GM18511 (cell line): ENCODE measurements around the gene LIFR.
"Not testable (repeated sequence)": the region's sequence is repeated elsewhere in the genome, so short reads cannot be mapped to it uniquely, and the experiment has no call there.

Source experiments
- ATAC-seq: cut with Tn5 transposase; IDR thresholded peaks from one replicate; pipeline ENCODE4 v1.9.1; 2021; ENCODE audit warnings: mild to moderate bottlenecking, moderate library complexity; ENCODE audit not compliant: unreplicated experiment

LIFR gene

GRCh38 chr5:38524022-38524421, 32.4 kb downstream of the LIFR start:
- no peak for ATAC-seq

- ATAC-seq, result no peak
Observed at GRCh38 chr5:38519476-38519875, 37.0 kb downstream of the LIFR start.

- ATAC-seq, result no peak
Observed at GRCh38 chr5:38518341-38518740, 38.1 kb downstream of the LIFR start.

- ATAC-seq, result not testable (repeated sequence)
Observed at GRCh38 chr5:38516649-38517048, 39.8 kb downstream of the LIFR start.

- ATAC-seq, result no peak
Observed at GRCh38 chr5:38515646-38516045, 40.8 kb downstream of the LIFR start.

GRCh38 chr5:38515092-38515491, 41.4 kb downstream of the LIFR start:
- ATAC-seq, result no peak

- ATAC-seq, result no peak
Observed at GRCh38 chr5:38509185-38509584, 47.3 kb downstream of the LIFR start.

- ATAC-seq, result no peak
Observed at GRCh38 chr5:38506302-38506701, 50.1 kb downstream of the LIFR start.

- ATAC-seq, result no peak
Observed at GRCh38 chr5:38500573-38501260, 55.7 kb downstream of the LIFR start.

- no peak for ATAC-seq
Observed at GRCh38 chr5:38497946-38498345, 58.5 kb downstream of the LIFR start.

- no peak for ATAC-seq
Observed at GRCh38 chr5:38494763-38495162, 61.7 kb downstream of the LIFR start.

- no peak for ATAC-seq
Observed at GRCh38 chr5:38494175-38494574, 62.3 kb downstream of the LIFR start.

GRCh38 chr5:38483805-38484398, 72.5 kb downstream of the LIFR start:
- ATAC-seq, result no peak

- ATAC-seq, result no peak
Observed at GRCh38 chr5:38479315-38479904, 77.0 kb downstream of the LIFR start.

GRCh38 chr5:38478878-38479277, 77.6 kb downstream of the LIFR start:
- no peak for ATAC-seq

GRCh38 chr5:38478166-38478565, 78.3 kb downstream of the LIFR start:
- no peak for ATAC-seq

- no peak for ATAC-seq
Observed at GRCh38 chr5:38473008-38473407, 83.4 kb downstream of the LIFR start.

GRCh38 chr5:38472541-38472940, 83.9 kb downstream of the LIFR start:
- ATAC-seq, result no peak

- ATAC-seq, result no peak
Observed at GRCh38 chr5:38471709-38472108, 84.7 kb downstream of the LIFR start.

GRCh38 chr5:38469707-38470267, 86.7 kb downstream of the LIFR start:
- no peak for ATAC-seq

- ATAC-seq, result no peak
Observed at GRCh38 chr5:38468978-38469706, 87.3 kb downstream of the LIFR start.
